Right kidney (tissue), 1 donor: ENCODE measurements around the gene IGSF3.
"Not testable (repeated sequence)": the region's sequence is repeated elsewhere in the genome, so short reads cannot be mapped to it uniquely, and the experiment has no call there.

Source experiments
- DNase-seq: peaks from one replicate; pipeline ENCODE4 v3.0.0-alpha.2; 2016

IGSF3 gene

DNA sequence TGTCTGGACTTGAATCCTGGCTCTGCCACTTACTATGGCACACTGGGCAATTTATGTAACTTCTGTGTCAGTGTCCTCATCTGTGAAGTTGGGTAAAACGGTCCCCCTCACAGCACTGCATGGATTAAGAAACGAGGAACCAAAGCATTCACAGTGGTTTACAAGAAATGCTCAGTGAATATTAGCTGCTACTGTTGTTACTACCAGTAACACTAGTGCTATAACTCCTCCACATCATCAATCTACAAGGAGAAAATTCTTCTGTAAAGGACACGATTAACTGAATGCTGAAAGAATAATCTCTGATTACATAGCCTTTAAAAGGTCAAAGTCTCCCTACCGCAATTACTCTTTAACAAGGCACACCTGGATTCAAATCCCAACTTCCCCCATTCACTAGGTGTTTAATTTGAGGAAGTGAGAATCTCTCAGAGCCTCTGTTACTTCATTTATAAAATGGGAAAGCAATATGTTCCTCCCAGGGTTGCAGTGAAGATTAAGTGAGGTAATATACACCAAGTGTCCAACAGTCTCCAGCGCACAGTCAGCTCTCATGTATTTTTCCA is 70.7 kb downstream of the IGSF3 start:
- DNase-seq = not testable (repeated sequence)

DNA sequence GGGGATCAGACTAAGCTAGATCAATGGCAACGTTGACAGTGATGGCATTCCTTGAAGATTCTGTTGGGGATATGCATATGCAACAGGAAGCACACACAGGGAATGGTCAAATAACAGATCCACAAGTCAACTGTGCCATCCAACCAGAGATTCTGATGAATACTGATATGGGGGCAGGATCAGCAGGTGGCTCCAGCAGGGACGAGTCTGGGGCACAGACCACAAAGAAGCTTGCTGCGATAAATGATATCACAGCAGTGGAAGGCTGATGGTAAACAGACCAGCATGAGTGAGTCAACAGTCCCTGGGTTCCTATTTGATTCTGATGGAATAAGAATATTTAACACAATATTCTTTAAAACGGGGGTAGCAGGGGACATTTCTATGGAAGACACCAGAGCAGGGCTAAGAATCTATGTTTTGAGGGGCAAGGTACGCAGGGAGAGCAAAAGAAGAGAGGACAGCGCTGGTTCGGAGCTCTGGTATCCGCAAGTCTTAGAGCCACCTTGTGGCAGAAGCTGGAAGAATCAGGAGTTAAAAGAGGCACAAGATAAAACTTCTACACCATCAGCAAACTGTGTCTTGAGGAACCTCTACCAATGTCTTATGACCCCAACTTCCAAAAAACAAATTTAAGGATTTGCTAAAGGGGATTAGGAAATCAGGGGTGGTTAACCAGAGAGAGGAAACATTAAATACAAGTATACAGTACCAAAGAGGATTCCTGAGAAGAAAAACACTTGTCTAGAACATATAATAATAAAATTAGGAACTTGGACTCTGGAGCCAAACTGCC is 71.4 kb downstream of the IGSF3 start:
- not testable (repeated sequence) for DNase-seq

DNA sequence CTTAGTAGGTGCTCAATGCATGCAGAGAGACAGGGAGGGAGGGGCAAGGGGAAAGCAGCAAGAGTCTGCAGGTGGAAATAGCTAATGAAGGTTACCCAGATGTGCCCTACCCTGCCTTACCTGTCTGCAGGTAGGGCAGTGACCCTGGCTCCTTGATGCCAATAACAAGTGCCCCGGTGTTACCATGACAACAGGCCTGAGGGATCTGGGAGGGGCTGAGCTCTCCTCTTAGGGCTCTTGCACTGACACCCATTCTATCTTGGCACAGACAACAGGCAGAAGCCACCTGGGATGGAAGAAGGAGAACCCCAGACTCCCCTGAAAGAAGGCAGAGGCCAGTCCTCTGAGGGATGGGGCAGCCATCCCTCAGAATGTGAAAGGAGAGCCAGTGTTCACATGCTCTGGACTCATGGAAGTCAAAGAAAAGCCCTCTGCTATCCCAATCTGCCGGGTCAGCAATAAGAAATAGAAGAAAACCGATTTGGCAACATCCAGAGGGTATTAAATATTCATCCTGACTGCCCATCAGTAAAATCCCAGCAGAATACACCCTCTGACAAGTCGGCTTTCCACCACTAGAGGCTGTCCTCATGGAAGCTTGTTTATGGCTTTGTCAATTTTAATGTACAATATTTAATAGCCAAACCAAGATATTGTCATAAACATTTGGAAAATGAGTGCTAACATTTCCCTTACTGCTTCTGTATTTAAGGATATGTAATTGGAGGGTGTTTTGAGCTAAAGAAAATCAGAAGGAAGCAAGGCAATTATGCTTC is 72.3 kb downstream of the IGSF3 start:
- DNase-seq = not testable (repeated sequence)

DNA sequence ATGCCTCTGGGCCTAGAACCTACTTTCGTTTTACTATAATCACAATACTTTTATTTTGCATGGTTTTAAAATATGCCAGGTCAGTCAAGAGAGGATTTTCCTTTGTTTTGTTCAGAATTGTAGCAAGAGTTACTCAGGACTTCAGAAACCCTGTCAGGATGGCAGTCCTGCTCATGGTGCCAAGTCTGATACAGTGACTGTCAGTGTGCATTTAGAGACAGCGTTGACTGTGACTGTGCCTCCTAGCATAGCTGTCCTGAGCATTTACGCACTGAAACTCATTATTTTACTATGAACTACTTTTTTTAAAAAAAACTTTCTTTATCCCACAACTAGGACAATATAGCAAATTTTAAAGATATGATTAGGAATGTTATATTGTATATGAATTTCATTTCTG is 73.6 kb downstream of the IGSF3 start:
- not testable (repeated sequence) for DNase-seq

DNA sequence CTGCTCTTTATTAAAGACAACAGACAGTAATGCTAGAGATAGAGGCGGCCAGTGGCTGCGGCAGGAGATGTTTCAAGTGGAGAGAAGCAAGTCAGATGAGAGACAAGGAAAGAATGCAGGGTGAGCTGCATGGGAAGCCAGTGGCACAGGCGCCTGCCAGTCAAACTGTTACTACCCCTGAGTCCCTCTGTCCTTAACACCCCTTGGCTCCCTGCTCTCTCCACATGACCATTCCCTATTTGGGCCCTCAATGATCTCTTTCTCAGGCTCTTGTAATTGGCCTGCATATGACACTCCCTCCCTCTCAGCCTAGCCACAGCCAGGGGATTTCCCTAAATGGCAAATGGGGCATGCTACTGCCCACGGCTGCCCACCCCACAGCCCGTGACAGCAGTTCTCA is 74.1 kb downstream of the IGSF3 start:
- DNase-seq = not testable (repeated sequence)

DNA sequence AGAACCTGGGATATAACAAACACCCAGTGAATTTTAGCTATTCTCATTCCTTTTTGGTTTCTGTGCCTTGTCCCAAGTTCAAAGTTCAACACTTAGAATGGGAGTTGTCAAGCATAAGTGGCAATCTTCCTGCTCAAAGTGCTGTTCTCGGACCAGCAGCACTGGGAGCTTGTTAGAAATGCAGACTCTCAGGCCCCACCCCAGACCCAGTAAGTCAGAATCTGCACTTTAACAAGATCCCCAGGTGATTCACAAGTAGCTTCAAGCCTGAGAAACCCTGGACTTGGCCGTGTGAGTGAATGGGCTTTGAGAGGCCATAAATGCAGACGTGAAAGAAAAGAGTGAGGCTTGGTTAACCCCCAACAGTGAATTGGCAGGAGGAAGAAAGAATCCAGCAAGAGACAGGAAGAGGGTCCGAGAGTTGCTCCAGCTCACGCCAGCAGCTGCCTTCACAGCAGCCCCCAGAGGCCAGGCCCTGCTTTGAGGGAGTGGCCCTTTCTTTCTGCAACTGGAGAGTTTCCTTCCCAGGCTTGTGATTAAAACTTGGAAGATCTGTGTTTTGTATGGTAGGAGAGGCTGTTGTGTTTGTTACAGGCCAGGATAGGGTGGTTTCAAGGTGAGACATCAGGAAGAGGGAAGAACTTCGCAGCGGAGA is 75.5 kb downstream of the IGSF3 start:
- DNase-seq = not testable (repeated sequence)

DNA sequence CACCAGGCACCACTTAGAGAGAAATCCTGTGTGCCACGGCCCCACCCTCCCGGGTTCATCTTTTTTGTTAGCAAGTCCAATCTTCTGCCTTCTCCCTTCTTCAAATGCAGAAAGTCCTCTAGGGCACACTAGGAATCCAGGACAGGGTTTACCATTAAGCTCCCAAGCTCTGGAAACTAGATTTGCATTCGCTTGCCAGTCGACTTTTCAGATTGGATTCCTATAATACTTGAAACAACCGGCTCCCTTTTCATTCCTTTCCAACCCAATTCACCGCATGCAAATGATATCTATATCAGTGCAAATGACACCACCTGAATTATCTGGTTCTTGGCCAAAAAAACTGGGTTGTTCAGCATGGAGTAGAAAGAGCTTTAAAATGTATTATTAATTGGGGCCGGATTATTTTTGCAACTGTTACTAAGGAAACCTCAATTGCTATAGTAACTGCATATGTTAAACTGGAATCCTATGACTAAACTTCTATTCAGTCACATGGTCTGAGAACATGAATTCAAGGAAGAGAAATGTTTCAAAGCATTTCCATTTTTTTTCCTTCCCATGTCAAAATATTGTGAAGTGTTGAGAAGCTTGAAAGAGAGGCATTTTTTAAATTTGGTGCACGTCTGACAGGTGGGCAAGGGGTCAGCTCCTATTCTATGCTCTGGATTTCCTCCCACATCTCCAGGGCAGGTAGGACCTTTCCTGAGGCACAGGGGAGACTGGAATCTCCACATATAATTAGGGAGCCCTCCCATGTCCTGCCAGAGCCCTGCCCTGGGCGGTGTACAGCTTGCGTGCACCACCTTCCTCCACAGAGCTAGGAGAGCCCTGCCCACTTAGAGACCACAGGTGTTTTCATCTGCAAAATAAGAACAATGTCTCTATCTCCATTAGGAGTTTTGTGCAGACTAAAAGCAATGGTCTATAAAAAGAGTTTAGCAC is 76.3 kb downstream of the IGSF3 start:
- not testable (repeated sequence) for DNase-seq

DNA sequence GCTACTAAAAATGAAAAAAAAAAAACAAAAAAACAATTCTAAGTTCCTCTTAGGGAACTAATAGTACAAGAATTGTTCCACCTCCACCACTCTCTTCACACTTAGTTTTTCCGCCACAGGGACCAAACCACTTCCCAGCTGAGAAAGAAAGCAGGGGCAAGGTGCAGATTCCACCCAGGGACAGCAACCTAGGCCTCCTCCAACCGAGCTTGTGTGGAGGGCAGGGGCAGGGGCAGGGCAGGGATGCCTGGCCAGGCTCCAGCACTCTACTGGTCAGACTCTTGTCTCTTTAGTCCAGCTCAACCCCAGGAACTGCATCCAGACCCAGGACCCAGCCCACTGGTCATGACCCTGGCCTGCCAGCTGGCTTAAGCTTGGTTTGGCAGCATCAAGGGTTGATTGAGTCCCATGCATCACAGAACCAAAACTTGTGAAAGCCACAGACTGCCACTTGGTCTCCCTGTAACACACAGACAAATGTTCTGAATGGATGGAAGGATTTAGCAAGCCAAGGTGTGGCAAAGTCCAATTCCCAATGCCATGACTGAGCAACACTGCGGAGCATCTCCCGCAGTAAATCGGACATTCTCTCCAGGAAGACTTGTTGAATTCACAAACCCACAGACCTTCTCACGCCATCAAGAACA is 77.1 kb downstream of the IGSF3 start:
- not testable (repeated sequence) for DNase-seq

DNA sequence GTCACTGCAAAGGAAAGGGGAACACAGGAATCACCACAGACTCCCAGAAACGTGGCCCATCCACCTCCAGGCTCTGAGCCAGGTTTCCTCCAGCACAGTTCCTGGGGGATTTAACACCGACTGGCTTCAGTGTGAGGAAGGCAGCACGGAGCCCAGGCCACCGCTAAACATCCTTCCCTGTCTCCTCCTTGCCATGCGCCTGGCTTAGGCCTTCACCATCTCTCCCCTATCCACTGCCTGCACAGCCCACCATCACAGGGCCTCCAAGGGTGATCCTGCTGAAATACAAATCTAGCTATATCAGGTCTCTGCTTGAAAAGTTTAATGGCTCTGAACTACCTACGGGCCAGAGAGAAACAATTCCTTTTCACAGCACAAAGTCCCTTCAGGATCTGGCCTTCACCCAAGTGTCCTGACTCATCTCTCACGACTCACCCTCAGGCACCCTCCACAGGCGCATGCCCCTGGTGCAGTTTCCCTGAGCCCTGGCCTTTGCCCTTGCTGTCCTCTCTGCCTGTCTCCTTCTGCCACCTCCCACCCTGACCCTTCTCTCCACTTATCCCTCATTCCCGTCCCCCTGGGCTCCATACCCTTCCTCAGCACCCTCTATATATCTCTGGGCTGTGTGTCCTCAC is 78.3 kb downstream of the IGSF3 start:
- not testable (repeated sequence) for DNase-seq

DNA sequence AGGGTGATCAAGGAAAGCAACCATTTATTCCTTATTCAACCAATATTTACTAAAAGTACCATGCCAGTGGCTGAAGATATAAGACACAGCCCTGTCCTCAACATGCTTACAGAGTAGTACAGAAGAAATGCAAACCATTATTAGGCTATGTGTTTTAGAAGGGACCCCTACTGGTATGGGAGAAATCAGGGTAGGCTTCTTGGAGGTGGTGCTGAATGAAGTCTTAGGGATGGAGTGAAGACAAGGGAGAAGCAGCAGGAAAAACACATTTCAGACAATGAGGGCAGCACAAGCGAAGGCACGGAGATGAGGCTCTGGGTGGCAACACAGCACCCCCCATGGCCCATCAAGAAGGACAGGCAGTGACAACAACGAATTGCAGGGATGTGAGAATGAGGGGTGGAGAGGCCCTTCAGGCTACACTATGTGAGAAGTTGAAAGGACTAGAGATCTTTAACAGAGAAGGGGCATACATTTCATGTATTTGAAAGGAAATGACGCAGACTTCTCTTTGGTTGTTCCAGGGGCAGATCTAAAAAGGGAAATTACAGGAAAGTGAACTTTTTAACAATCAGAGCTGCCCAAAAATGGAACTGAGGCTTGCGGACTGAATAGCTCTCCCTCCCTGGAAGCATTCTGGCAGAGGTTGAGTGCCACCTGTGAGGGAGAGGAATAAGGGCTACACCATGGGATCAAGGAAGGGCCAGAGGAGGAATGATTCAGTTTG is 79.9 kb downstream of the IGSF3 start:
- no peak for DNase-seq

DNA sequence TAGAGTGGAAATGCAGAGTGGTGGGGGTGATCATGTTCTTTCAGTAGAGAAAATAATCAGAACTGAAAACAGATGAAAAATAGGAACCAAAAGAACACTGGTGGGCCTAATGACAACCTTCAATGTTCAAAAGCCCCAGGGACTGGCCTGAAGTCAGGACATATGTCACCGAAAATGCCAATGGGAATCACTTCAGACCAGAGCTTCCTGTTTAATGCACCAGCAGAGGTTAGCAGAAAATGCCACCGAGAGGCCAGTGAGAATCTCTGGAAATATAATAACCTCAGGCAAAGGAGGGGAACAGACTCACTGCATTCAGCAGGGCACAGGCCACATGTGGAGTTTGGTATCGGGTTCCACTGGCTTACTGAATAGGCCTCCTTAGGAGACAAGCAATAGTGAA is 80.8 kb downstream of the IGSF3 start:
- no peak for DNase-seq

DNA sequence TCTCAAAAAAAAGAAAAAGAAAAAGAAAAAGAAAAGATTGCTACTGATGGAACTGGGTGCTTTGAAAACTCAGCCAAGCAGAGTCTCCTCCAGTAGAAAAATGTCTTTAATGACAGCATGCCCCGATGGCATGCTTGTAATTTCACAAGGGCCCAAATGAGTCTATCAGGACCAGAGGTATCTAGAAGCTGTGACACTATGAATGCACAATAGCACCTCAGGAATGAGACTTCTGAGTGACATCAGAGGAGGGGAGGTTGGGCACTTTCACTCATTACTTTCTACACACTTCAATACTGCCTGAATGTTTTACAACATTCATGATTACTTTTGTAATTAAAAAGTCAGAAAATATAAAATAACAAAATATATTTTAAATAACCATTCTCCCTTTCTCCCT is 81.6 kb downstream of the IGSF3 start:
- DNase-seq = no peak

DNA sequence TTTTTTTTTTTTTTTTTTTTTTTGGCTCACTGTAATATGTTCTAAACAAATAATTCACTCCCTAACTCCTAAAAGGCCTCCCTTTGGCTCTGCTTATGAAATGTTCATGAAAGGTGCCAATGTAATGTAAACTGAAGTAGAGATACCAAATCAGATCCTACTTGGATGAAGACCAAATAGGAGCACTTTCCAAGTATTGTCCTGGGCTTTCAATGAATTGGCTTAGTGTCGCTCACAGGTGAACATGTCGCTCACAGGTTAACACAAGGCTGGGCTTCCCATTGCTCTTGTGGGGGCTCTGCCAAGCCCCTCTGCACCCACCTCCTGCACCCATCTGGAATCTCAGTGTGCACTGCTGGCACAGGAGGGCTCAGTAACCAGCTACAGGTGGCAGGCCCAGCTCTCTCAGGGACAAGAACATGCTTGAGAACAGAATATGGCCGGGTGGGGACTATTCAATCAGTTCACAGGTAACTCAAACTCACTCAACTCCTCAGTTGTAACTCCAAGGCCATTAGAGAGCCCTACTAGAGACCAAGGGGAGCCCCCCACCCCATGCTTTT is 86.1 kb downstream of the IGSF3 start:
- no peak for DNase-seq

DNA sequence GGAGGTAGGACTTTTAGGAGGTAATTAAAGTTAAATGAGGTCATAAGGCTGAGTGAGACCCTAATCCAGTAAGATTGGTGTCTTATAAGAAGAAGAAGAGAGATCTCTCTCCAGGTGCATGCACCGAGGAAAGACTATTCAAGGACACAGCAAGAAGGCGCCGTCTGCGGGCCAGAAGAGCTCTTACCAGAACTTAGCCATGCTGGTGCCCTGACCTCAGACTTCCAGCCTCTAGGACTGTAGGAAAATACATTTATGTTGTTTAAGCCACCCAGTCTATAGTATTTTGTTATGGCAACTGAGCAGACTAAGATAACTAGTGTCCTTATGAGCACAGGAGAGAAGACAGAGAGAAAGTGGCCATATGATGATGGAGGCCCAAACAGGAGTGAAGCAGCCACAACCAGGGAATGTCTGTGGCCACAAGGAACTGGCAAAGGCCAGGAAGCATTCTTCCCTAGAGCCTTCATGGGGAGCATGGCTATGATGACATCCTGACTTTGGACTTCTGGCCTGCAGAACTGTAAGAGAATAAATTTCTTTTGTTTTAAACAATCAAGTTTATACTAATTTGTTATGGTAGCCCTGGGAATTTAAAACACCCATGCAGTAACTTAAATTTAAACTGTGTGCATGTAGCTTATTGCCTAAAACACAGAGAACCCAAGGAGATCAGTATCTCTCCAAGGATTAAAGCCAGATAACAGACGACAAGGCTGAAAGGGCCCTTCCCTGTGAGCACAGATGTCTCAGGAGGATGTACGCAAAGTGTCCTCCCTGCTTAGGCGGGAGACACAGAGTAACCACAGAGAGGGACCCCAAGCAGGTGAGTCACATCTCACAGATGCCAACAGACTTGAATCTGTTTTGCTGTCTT is 86.8 kb downstream of the IGSF3 start:
- DNase-seq = no peak

DNA sequence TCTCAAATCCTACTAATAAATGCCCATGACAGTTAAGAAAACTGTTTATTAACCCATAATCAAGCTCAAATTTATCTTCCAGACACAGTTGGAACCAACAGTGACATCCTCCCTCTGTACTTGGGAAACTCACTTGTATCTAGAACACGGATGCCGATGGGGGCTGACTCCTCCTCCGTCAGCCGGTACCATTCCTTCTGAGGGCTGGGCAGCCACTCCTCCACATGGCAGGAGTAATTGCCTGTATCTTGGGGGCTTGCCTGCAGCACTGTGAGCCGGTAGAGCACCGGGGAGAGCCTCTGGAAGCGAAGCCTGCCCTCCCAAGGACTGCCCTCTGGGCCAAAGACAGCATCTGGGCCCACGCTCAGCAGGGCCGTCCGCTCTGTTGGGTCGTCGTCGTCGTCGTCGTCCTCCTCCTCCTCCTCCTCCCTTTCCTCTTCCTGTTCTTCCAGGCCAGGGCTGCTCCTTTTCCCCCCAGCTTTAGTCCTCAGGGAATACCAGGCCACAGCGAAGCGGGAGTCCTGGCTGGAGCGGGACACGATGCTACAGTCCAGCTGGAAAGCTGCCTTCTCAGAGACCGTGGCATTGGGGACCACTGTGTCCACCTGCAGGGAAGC is 88.2 kb downstream of the IGSF3 start:
- DNase-seq = no peak

DNA sequence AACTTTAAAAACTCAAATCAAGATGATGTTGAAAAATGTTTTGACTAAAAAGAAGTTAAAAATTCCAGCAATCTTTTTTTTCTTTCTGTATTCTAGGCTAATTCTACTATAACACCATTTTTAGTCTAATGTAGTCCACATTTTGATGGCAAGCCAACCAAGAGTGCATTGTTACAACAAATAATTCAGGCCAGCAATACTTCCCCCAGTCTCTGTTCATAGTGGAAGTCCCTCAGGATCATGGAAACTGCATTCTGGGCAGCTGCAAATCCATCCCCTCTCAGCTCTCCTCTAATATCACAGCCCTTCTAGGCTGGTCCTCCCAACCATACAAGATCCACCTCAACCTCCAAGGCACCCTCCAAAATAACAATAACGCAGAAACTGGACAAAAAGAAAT is 89.0 kb downstream of the IGSF3 start:
- no peak for DNase-seq

DNA sequence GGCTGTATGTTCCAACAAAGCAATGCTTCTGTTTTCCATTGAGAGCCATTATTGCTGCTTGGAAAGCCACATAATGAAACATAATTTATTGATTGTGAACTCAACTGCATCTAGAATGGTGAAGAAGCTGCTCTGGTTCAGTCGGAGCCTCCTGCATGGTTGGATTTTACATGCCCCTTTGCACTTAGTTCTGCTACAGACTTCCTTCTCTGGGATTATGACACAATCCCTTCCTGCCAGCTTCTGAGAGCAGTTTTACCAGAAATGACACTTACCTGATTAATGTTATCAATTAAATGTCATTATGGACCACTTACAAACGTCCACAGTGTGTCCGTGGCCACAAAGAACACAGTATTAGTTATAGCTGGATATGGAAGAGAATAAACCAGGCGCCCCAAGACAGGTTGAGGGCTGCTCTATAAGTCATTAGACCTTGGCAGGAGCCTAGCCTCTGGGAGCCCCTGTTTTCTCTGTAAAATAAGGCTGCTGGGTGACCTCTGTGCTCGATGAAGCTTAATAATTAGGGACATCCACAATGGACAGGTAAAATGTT is 89.7 kb downstream of the IGSF3 start:
- no peak for DNase-seq
